WTC11 (cell line): ENCODE measurements around the gene KLHDC3. TPM values are rescaled to one million over a fixed set of nuclear protein-coding genes. Genes with fewer than 3 reads are reported as not detected.

Source experiments
- ATAC-seq: fragments of 200-7000 bp; cut with Tn5 transposase; 2 replicates; pipeline ENCODE4 v1.10.0; 2021; ENCODE audit warnings: mild to moderate bottlenecking, moderate library complexity
- CTCF ChIA-PET: fragments of 300-600 bp; sonication (Branson Sonifier 250); formaldehyde crosslinking; loops from one replicate; lab custom pipeline; 2021; ENCODE audit warnings: antibody characterized with exemption; lab: Charles Lee
- POLR2A ChIA-PET: fragments of 350-600 bp; sonication (Branson Sonifier 250); formaldehyde crosslinking; loops from one replicate; lab custom pipeline; 2021; ENCODE audit warnings: antibody characterized with exemption; lab: Charles Lee
- DNase-seq: peaks from one replicate; pipeline ENCODE4 v3.0.0; 2021; ENCODE audit warnings: low spot score
- H3K27ac Mint-ChIP-seq: 2 replicates; pipeline ENCODE4 v1.8.0; 2021; ENCODE audit warnings: mixed read lengths
- H3K27me3 Mint-ChIP-seq: 2 replicates; pipeline ENCODE4 v1.8.0; 2021; ENCODE audit warnings: low read depth, mild to moderate bottlenecking, moderate library complexity, mixed read lengths
- H3K36me3 Mint-ChIP-seq: 2 replicates; pipeline ENCODE4 v1.8.0; 2021; ENCODE audit warnings: mixed read lengths
- H3K4me1 Mint-ChIP-seq: 2 replicates; pipeline ENCODE4 v1.8.0; 2022; ENCODE audit warnings: mixed read lengths
- H3K4me3 Mint-ChIP-seq: 2 replicates; pipeline ENCODE4 v1.8.0; 2021; ENCODE audit warnings: mild to moderate bottlenecking, moderate library complexity, mixed read lengths
- H3K9me3 Mint-ChIP-seq: 2 replicates; pipeline ENCODE4 v1.8.0; 2021; ENCODE audit warnings: mixed read lengths
- CTCF ChIP-seq: fragments of 200-600 bp; IDR thresholded peaks from 2 replicates; pipeline ENCODE4 v1.8.0; 2022; ENCODE audit warnings: antibody characterized with exemption
- E2F5 ChIP-seq: sonication (generic); formaldehyde crosslinking; IDR thresholded peaks from 2 replicates; pipeline ENCODE4 v1.8.1; 2022; ENCODE audit warnings: mild to moderate bottlenecking, moderate library complexity, missing genetic modification reagents
- EMX1 ChIP-seq: fragments of 250-450 bp; sonication (Bioruptor Pico); IDR thresholded peaks from 2 replicates; pipeline ENCODE4 v1.8.0; 2021; ENCODE audit warnings: mild to moderate bottlenecking
- ERG ChIP-seq: fragments of 250-450 bp; sonication (Bioruptor Pico); IDR thresholded peaks from 2 replicates; pipeline ENCODE4 v1.8.0; 2021; ENCODE audit warnings: mild to moderate bottlenecking
- FOXK1 ChIP-seq: sonication (generic); formaldehyde crosslinking; IDR thresholded peaks from 2 replicates; pipeline ENCODE4 v1.8.0; 2022; ENCODE audit warnings: mild to moderate bottlenecking, moderate library complexity, missing genetic modification reagents
- GABPB1 ChIP-seq: sonication (generic); formaldehyde crosslinking; IDR thresholded peaks from 2 replicates; pipeline ENCODE4 v1.8.1; 2023; ENCODE audit warnings: mild to moderate bottlenecking, missing genetic modification reagents
- KAT7 ChIP-seq: sonication (generic); formaldehyde crosslinking; IDR thresholded peaks from 2 replicates; pipeline ENCODE4 v1.8.1; 2023; ENCODE audit warnings: missing genetic modification reagents, mild to moderate bottlenecking, borderline replicate concordance
- NFYB ChIP-seq: sonication (generic); formaldehyde crosslinking; conservative IDR thresholded peaks from 2 replicates; pipeline ENCODE4 v1.8.0; 2022; ENCODE audit warnings: low read depth, missing genetic modification reagents
- NR2C2 ChIP-seq: sonication (generic); formaldehyde crosslinking; IDR thresholded peaks from 2 replicates; pipeline ENCODE4 v1.8.0; 2022; ENCODE audit warnings: mild to moderate bottlenecking, missing genetic modification reagents
- RELA ChIP-seq: sonication (generic); formaldehyde crosslinking; IDR thresholded peaks from 2 replicates; pipeline ENCODE4 v1.8.1; 2022; ENCODE audit warnings: missing genetic modification reagents, mild to moderate bottlenecking, borderline replicate concordance
- SMAD3 ChIP-seq: sonication (generic); formaldehyde crosslinking; IDR thresholded peaks from 2 replicates; pipeline ENCODE4 v1.8.0; 2022; ENCODE audit warnings: missing genetic modification reagents, mild to moderate bottlenecking, borderline replicate concordance
- SP1 ChIP-seq: sonication (generic); formaldehyde crosslinking; conservative IDR thresholded peaks from 2 replicates; pipeline ENCODE4 v1.8.1; 2022; ENCODE audit warnings: missing genetic modification reagents
- TEAD4 ChIP-seq: sonication (generic); formaldehyde crosslinking; IDR thresholded peaks from 2 replicates; pipeline ENCODE4 v1.8.0; 2022; ENCODE audit warnings: mild to moderate bottlenecking, missing genetic modification reagents
- ZNF121 ChIP-seq: sonication (generic); formaldehyde crosslinking; IDR thresholded peaks from 2 replicates; pipeline ENCODE4 v1.8.0; 2023; ENCODE audit warnings: missing genetic modification reagents
- ZNF232 ChIP-seq: sonication (generic); formaldehyde crosslinking; IDR thresholded peaks from 2 replicates; pipeline ENCODE4 v1.8.0; 2022; ENCODE audit warnings: mild to moderate bottlenecking, missing genetic modification reagents
- ZNF281 ChIP-seq: sonication (generic); formaldehyde crosslinking; IDR thresholded peaks from 2 replicates; pipeline ENCODE4 v1.8.0; 2023; ENCODE audit warnings: mild to moderate bottlenecking, missing genetic modification reagents
- ZNF532 ChIP-seq: fragments of 250-450 bp; sonication (Bioruptor Pico); IDR thresholded peaks from 2 replicates; pipeline ENCODE4 v1.9.0; 2021; ENCODE audit warnings: mild to moderate bottlenecking, borderline replicate concordance
- total RNA-seq: library from RNA; stranded (reverse); gene quantifications from 3 replicates; pipeline ENCODE4 v1.2.3, GENCODE V29; 2021

The KLHDC3 gene
- total RNA-seq, 1 experiment from 2014 or later = 172 TPM

- CTCF ChIA-PET = interaction anchor here (0.8 to 2.9 kb wide), 9 partner anchors 13 to 153 kb away, joined by 3 to 18 read pairs (median 5); partner anchors contain the start of genes CUL7 and GNMT
- TF ChIP-seq FOXK1 (CRISPR knock-in tag) (0 out of 2 replicates have a peak, but pooled peaks have one; percentile 48), NR2C2 (no peak), ZNF281 (CRISPR knock-in tag) (peak; percentile 27; the same call in 1 of the 2 replicates), GABPB1 (CRISPR knock-in tag) (peak; percentile 67), ERG (CRISPR knock-in tag) (0 out of 2 replicates have a peak, but pooled peaks have one; percentile 55), ZNF532 (0 out of 2 replicates have a peak, but pooled peaks have one; percentile 35), KAT7 (CRISPR knock-in tag) (0 out of 2 replicates have a peak, but pooled peaks have one; percentile 45), ZNF232 (CRISPR knock-in tag) (no peak), SP1 (CRISPR knock-in tag) (peak; percentile 70), RELA (CRISPR knock-in tag) (0 out of 2 replicates have a peak, but pooled peaks have one; percentile 19), EMX1 (CRISPR knock-in tag) (no peak), NFYB (CRISPR knock-in tag) (no peak)
- TF ChIP-seq, all 79 proteins: peak for 8
- H3K36me3 Mint-ChIP-seq = peaks cover 47% of the 10 kb centered on the region
- H3K4me3 Mint-ChIP-seq = peak within 1 kb of the TSS; percentile 98
- peaks cover 8% of the 10 kb centered on the region for H3K4me1 Mint-ChIP-seq
- POLR2A ChIA-PET = interaction anchor here (0.8 to 3.1 kb wide), 8 partner anchors 8 to 149 kb away, joined by 3 to 12 read pairs (median 4); partner anchors contain the start of genes CNPY3, CUL7, KLC4 and KLHDC3
- H3K9me3 Mint-ChIP-seq = no peaks in the 10 kb centered on the region
- peak; percentile 85 for ATAC-seq
- DNase-seq = peak; percentile 79
- peak within 1 kb of the TSS; percentile 96 for H3K27ac Mint-ChIP-seq
- no peaks in the 10 kb centered on the region for H3K27me3 Mint-ChIP-seq
Measured at GRCh38 chr6:43021270-43022047, 7.4 kb downstream of the KLHDC3 start, which contains the start of gene RRP36. TSS of gene RRP36 (plus strand) at chr6:43021623. CDS start at chr6:43021655, 32 bp downstream.

- no peak for TF ChIP-seq SMAD3
- TF ChIP-seq ZNF232 (CRISPR knock-in tag) = no peak
- no peak for TF ChIP-seq TEAD4 (CRISPR knock-in tag)
- TF ChIP-seq E2F5 (CRISPR knock-in tag) = no peak
- TF ChIP-seq ZNF121 (CRISPR knock-in tag) = no peak
- no peak for TF ChIP-seq CTCF
- ChIA-PET POLR2A (no interaction called here), CTCF (no interaction called here)
- DNase-seq (no peak), ATAC-seq (no peak)
- Mint-ChIP-seq H3K9me3 (no peaks in the 10 kb centered on the region), H3K27me3 (no peaks in the 10 kb centered on the region), H3K4me1 (peaks cover 8% of the 10 kb centered on the region), H3K36me3 (peaks cover 53% of the 10 kb centered on the region), H3K27ac (peak overlapping the region; percentile 36), H3K4me3 (no peak overlapping the region)
Measured at GRCh38 chr6:43024436-43024835, 10.4 kb downstream of the KLHDC3 start.
